Stimulated activated CD4-positive, alpha-beta T cell treated with anti-CD3 and anti-CD28 coated beads, Interleukin-1b, Interleukin-23, amount 100 ng/mL, for 24 hours (primary cell): Measurements from ENCODE around the gene NDUFS3.
"Not testable (repeated sequence)": the region's sequence is repeated elsewhere in the genome, so short reads cannot be mapped to it uniquely, and the experiment has no call there.

Experiments
- DNase-seq, 4 experiments: peaks; one replicate each; pipeline ENCODE4 v3.0.0-alpha.2; 2020; ENCODE audit warnings: low read depth in 4 of 4, low spot score in 1 of 4

The NDUFS3 gene

GRCh38 chr11:47578524-47579494, at the start of gene NDUFS3, which contains the start of gene KBTBD4:
NDUFS3 (plus strand) TSS chr11:47579074; CDS start chr11:47579092, 18 bp downstream.
KBTBD4 (minus strand) TSS chr11:47578970; CDS start chr11:47578951, 19 bp downstream.
- peak; percentile 73 to 81 (median 78) for DNase-seq

GRCh38 chr11:47529951-47530350, 48.9 kb upstream of the NDUFS3 start:
- no peak for DNase-seq

- not testable (repeated sequence) for DNase-seq
Measured at GRCh38 chr11:47530721-47531120, 48.2 kb upstream of the NDUFS3 start.

DNA sequence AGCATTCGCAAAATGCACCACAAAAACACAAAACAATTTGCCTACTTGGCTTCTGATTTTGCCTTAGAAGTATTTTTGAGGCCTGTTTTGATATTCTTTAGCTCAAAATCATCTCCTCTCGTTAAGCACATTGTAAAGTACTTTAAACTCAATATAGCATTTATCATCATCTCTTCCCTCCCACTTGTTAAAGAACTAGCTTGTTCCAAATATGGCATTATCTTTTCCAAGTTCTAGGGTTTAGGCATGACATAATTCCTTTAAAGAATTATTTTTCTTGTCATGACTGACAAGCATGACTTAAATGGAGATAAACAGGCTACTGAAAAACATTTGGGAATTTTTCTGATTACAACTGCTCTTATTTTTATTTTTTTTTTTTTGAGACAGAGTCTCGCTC, 47.2 kb upstream of the NDUFS3 start:
- DNase-seq, result no peak

DNA sequence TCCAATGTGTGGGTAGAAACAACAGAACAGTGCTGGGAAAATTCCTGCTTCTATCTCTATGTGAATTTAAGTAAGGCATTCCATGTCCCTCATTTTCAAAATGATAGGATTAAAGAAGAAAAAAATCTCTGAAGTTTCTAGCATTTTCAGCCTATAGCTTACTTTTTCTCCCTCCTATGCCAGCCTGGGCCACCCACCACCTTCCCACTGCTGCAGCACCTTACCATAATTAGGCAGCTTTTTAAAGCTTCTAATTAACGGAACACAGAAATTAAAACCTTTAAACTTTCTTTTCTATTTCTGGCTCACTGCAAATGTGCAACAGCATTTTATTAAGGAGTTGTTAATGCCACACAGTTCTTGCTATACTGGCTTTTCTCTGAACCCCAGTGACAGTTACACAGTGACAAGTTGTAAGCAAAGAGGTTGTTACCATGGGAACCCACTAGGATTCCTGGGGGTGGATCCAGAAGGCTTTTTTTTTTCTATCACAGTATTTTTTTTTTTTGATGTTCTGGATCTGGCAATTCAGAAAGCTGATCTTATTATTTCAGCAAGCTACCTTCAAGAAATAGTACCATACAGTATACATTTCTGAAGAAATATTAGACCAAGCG, 46.2 kb upstream of the NDUFS3 start:
- DNase-seq, result no peak

- no peak for DNase-seq
Measured at GRCh38 chr11:47533690-47534151, 45.2 kb upstream of the NDUFS3 start.

DNA sequence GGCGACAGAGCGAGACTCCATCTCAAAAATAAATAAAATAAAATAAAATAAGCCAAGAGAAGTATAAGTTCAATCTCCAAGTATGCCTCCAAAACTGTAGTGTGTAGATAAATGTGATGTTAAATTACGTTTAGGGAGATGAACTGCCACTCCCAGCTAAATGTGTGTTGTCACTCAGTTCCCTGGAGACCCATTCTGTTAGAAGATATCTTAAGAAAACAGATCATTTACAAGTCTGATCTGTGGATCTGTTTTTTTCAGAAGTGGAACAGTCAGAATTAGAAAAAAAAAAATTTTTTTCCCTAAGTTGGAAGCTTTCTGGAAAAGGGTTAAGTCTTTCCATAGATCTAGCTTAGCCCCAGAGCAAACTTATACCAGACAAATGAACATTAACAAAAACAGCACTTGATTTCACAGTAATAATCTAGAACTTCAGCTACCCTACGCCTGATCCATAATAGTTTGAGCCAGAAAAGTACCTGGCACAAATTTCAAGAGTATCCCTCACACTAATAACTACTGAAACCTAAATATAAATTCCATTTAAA, 44.1 kb upstream of the NDUFS3 start:
- no peak for DNase-seq

- DNase-seq, result no peak
Measured at GRCh38 chr11:47536915-47537314, 42.0 kb upstream of the NDUFS3 start.

- DNase-seq, result no peak
Measured at GRCh38 chr11:47538741-47539565, 39.9 kb upstream of the NDUFS3 start.

DNA sequence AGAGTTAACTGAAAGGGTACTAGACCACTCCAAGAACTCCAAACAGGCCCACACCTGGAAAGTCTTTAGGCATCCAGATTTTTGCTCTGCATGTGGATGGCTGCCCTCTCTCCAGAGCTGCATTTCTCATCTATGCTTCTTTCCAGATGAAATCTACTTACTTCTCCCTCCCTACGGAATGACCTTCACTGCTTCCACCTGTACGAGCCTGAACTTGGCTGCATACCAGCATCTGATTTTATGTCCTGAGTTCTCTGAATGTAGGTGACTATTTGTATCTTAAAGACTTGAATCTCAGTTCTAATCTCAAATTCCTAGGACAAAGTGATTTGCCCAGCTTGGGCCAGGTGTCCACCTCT, 39.2 kb upstream of the NDUFS3 start:
- DNase-seq, result no peak

GRCh38 chr11:47541070-47541469, 37.8 kb upstream of the NDUFS3 start:
- DNase-seq, result no peak

- no peak for DNase-seq
Measured at GRCh38 chr11:47545298-47545697, 33.6 kb upstream of the NDUFS3 start.

DNA sequence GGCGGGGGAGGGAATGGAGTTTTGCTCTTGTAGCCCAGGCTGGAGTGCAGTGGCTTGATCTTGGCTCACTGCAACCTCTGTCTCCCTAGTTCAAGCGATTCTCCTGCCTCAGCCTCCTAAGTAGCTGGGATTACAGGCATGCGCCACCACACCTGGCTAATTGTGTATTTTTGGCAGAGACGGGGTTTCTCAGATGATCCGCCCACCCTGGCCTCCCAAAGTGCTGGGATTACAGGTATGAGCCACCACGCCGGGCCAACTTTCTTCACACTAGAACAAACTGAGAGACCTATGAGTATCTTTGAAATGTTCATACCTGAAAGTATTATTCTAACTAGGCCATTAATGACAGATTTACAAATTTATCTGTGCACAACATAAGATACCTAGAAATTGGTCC, 32.6 kb upstream of the NDUFS3 start:
- not testable (repeated sequence) for DNase-seq

- no peak for DNase-seq
Measured at GRCh38 chr11:47550288-47551047, 28.4 kb upstream of the NDUFS3 start.

DNA sequence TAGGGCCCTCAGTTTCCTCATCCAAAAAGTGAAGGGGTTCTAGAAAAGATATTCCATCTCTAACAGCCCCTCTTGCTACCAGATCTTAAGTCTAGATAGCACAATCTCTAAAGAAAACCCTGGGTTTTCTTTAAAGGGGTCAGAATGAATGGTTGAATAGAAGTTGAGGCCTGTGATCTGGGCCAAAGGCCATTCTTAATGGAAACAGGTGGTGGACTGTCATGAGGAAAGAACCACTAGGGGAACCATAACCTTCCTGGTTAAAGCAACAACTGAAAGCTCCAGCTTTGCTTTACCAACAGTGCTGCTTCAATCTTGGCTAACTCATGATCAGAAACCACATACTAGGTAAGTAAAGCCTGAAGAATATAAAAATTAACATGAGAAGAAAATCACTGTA, 27.8 kb upstream of the NDUFS3 start:
- no peak for DNase-seq

- DNase-seq, result no peak
Measured at GRCh38 chr11:47552056-47552565, 26.8 kb upstream of the NDUFS3 start.

GRCh38 chr11:47552566-47553405, 26.1 kb upstream of the NDUFS3 start, which contains the start of gene CELF1:
CELF1 (minus strand) TSS chr11:47553132; CDS start chr11:47499523, 53,609 bp downstream.
- DNase-seq, result peak; percentile 74 to 90 (median 81)

- no peak for DNase-seq
Measured at GRCh38 chr11:47553406-47553743, 25.5 kb upstream of the NDUFS3 start.

- not testable (repeated sequence) for DNase-seq
Measured at GRCh38 chr11:47557004-47557403, 21.9 kb upstream of the NDUFS3 start.
